Left ventricle myocardium superior (tissue), 1 donor: ENCODE results near the gene COQ9. TPM values are rescaled to one million over a fixed set of nuclear protein-coding genes. Genes with fewer than 3 reads are reported as not detected.
"Not testable (repeated sequence)": the region's sequence is repeated elsewhere in the genome, so short reads cannot be mapped to it uniquely, and the experiment has no call there.

Experiments used
- ATAC-seq: fragments of 200-7000 bp; cut with Tn5 transposase; one replicate; pipeline ENCODE4 v1.9.1; 2020; ENCODE audit warnings: mild to moderate bottlenecking, moderate library complexity
- DNase-seq: peaks from one replicate; pipeline ENCODE4 v3.0.0-alpha.2; 2020
- intact Hi-C: fragments of 100-400 bp; cut with micrococcal nuclease; formaldehyde crosslinking; loops from one replicate; pipeline ENCODE4 v1.11.0; 2022
- total RNA-seq: library from RNA; stranded (reverse); fragmentation: NEBNext Ultra II Directional; extraction: Animal tissue kit (Norgen Biotek cat#: 25700); gene quantifications from one replicate; pipeline ENCODE4 v1.2.1, GENCODE V29; 2021
- donor health status: DM: no; HTN: yes; CAD: no; lungs with severe emphysema.

The COQ9 gene
- total RNA-seq, 1 donor from 2014 or later: 205 TPM

GRCh38 chr16:57423152-57423551 lies 24.1 kb upstream of the COQ9 start:
- no peak for ATAC-seq
- intact Hi-C loops: no loop called here
- no peak for DNase-seq

GRCh38 chr16:57424583-57424982 lies 22.7 kb upstream of the COQ9 start:
- ATAC-seq (peak; percentile 71), DNase-seq (no peak)
- intact Hi-C loops: no loop called here

- intact Hi-C loops: no loop called here
- ATAC-seq (no peak), DNase-seq (no peak)
Observed at GRCh38 chr16:57426356-57426755, 20.9 kb upstream of the COQ9 start.

- no peak for DNase-seq
- ATAC-seq: no peak
- intact Hi-C loops: no loop called here
Observed at GRCh38 chr16:57427307-57427706, 20.0 kb upstream of the COQ9 start.

GRCh38 chr16:57427824-57428223 lies 19.5 kb upstream of the COQ9 start:
- intact Hi-C loops: no loop called here
- DNase-seq (no peak), ATAC-seq (no peak)

- ATAC-seq (no peak), DNase-seq (no peak)
- intact Hi-C loops: no loop called here
Observed at GRCh38 chr16:57430955-57431354, 16.3 kb upstream of the COQ9 start.

GRCh38 chr16:57432505-57432904 lies 14.8 kb upstream of the COQ9 start:
- intact Hi-C loops: no loop called here
- ATAC-seq: no peak
- no peak for DNase-seq

- DNase-seq (no peak), ATAC-seq (no peak)
- intact Hi-C loops: no loop called here
Observed at GRCh38 chr16:57432989-57433388, 14.3 kb upstream of the COQ9 start.

GRCh38 chr16:57434003-57434402 lies 13.3 kb upstream of the COQ9 start:
- intact Hi-C loops: no loop called here
- DNase-seq (no peak), ATAC-seq (no peak)

- no peak for DNase-seq
- ATAC-seq: no peak
- intact Hi-C loops: no loop called here
Observed at GRCh38 chr16:57435838-57436237, 11.4 kb upstream of the COQ9 start.

- DNase-seq, ATAC-seq, intact Hi-C loops: not testable (repeated sequence)
Observed at GRCh38 chr16:57439947-57440346, 7.3 kb upstream of the COQ9 start.

- ATAC-seq, DNase-seq, intact Hi-C loops: not testable (repeated sequence)
Observed at GRCh38 chr16:57440551-57440950, 6.7 kb upstream of the COQ9 start.

GRCh38 chr16:57444711-57445110 lies 2.6 kb upstream of the COQ9 start:
- DNase-seq: no peak
- no peak for ATAC-seq
- intact Hi-C loops: no loop called here

- DNase-seq: no peak
- ATAC-seq: no peak
- intact Hi-C loops: no loop called here
Observed at GRCh38 chr16:57445510-57445909, 1.8 kb upstream of the COQ9 start.

- no peak for DNase-seq
- intact Hi-C loops: no loop called here
- peak; percentile 39 for ATAC-seq
Observed at GRCh38 chr16:57446531-57447185, 621 bp upstream of the COQ9 start.

- DNase-seq (no peak), ATAC-seq (no peak)
- intact Hi-C loops: no loop called here
Observed at GRCh38 chr16:57452021-57452420, 4.7 kb downstream of the COQ9 start.

- ATAC-seq: peak; percentile 89
- intact Hi-C loops: loop anchor here (10.0 kb wide), 1 partner anchor 52 kb away; no protein-coding TSS in a partner anchor
Observed at GRCh38 chr16:57462209-57462977, 15.1 kb downstream of the COQ9 start, which contains the start of gene POLR2C. POLR2C (plus strand) TSS chr16:57462679; CDS start chr16:57462725, 46 bp downstream.

GRCh38 chr16:57462978-57463362 lies 15.7 kb downstream of the COQ9 start:
- intact Hi-C loops: loop anchor here (10.0 kb wide), 1 partner anchor 52 kb away; no protein-coding TSS in a partner anchor
- peak; percentile 29 for ATAC-seq

More at GRCh38 chr16:57462209-57462977, 15.1 kb downstream of the COQ9 start, which contains the start of gene POLR2C:
- DNase-seq: peak; percentile 94

GRCh38 chr16:57464523-57464922 lies 17.2 kb downstream of the COQ9 start:
- intact Hi-C loops: loop anchor here (10.0 kb wide), 1 partner anchor 50 kb away; no protein-coding TSS in a partner anchor
- DNase-seq (no peak), ATAC-seq (no peak)

More at GRCh38 chr16:57462978-57463362, 15.7 kb downstream of the COQ9 start:
- no peak for DNase-seq

GRCh38 chr16:57468346-57468745 lies 21.1 kb downstream of the COQ9 start:
- ATAC-seq (no peak), DNase-seq (no peak)
- intact Hi-C loops: loop anchor here (10.0 kb wide), 1 partner anchor 46 kb away; no protein-coding TSS in a partner anchor
